ENCODE data around the gene ATXN7L1.

Gene ATXN7L1

DNA sequence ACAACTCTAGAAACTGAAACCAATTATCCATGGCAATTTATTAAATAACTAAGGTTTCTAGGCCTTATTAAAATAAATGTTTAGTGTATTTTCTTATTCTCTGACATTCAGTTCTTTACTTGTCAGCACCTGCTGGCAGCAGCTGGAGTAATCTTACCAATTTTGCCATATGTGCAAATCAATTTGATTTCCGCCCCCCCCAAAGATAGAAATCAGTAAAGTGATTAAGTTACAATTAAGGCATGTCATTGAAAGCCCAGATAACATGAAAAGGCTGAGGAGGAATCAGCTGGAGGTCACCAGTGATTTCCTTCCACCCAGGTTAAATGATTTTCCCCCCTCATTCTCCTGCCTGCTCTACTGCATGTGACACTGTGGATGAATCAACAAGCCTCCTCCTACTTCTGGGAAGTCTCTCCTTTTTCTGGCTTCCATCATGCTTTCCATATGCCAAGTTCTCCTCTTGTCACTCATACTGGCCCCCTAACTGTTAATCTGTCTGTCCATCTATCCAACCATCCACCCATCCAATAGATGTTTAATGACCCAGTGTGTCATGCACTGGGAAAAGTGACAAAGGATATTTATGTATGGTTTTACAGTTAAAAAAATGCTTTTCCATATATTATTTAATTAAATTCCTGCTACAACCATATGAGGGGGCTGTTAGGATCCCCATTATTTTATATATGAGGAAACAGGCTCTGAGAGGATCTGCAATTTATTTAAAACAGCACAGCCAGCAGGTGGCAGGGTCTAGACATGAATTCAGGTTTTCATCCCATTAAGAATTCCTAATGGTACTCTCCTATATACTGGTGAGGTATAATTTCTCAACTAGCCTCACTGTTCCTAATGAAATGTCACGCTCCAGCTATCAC is 116.5 kb downstream of the ATXN7L1 start:
- Histone ChIP-seq H3K9me3 (ENCODE audit: control insufficient read depth in 2 of 2, low read length in 2 of 2) (no peaks in the 10 kb centered on the region), H3K27ac (ENCODE audit: low read length) (no peak overlapping the region), H3K36me3 (ENCODE audit: control insufficient read depth in 2 of 2, insufficient read depth in 2 of 2, low read length in 2 of 2) (peaks cover 0 to 2% of the 10 kb centered on the region in 2 donors)

DNA sequence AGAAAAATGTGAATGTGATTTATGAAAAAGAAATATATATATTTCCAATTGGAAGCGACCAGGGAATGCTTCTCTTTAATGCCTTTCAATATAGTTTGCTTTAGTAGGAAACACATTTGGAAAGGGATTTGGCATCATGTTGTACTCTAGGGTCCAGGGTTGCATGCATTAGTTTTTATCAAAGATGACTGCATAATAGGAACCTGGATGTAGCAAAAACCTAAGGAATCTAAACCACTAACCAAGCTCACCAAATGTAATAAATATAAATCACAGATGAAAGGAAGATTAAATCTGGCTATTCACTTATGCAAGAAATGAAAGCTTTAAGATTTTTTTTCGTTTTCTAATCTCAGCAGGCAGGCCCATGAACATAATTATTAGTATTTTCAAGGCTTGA is 120.0 kb downstream of the ATXN7L1 start:
- Histone ChIP-seq H3K9ac (ENCODE audit: low read length in 2 of 2) (no peak overlapping the region), H3K4me3 (ENCODE audit: low read length in 2 of 2) (no peak overlapping the region), H3K4me1 (ENCODE audit: control insufficient read depth, insufficient read depth, low read length) (peaks cover 10% of the 10 kb centered on the region), H3K27me3 (ENCODE audit: control insufficient read depth in 1 of 2, insufficient read depth in 2 of 2, low read length in 2 of 2) (no peaks in the 10 kb centered on the region), H3K27ac (ENCODE audit: low read length) (no peak overlapping the region), H3K36me3 (ENCODE audit: control insufficient read depth in 2 of 2, insufficient read depth in 2 of 2, low read length in 2 of 2) (peaks cover 0 to 2% of the 10 kb centered on the region in 2 donors), H3K9me3 (ENCODE audit: control insufficient read depth in 2 of 2, low read length in 2 of 2) (no peaks in the 10 kb centered on the region)

More for the DNA sequence above, 116.5 kb downstream of the ATXN7L1 start:
- H3K27me3 ChIP-seq (ENCODE audit: control insufficient read depth in 1 of 2, insufficient read depth in 2 of 2, low read length in 2 of 2): no peaks in the 10 kb centered on the region
- no peak overlapping the region for H3K9ac ChIP-seq (ENCODE audit: low read length in 2 of 2)
- peaks cover 10% of the 10 kb centered on the region for H3K4me1 ChIP-seq (ENCODE audit: control insufficient read depth, insufficient read depth, low read length)
- H3K4me3 ChIP-seq (ENCODE audit: low read length in 2 of 2): no peak overlapping the region

DNA sequence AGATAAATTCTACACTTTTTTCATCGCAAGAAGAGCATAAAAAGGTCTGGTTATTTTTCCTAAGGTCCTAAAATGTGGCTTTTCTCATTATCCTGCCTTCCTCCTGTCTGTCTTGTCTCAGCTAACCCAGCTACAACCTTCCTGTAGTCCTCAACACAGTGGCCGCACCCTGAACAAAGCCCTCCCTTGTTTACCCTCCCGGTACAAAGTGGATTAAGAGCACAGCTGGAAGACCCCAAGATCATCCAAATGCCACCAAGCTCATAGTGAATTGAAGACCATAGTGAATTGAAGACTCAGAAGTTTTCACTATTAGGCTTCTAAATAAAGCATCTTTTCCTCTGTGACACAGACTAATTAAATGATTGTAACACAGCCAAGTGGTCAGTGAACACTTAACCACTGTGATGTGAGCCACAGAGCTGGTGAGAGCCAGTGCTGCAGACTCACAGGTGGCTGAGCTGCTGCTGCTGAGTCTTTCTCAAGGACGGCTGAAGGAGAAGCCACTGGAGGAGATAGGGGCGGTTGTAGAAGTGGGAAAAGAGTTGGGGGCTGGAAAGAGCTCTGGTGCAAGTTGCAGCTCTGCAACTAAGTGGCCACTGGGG is 123.6 kb downstream of the ATXN7L1 start:
- Histone ChIP-seq H3K36me3 (ENCODE audit: control insufficient read depth in 2 of 2, insufficient read depth in 2 of 2, low read length in 2 of 2) (peaks cover 0 to 4% of the 10 kb centered on the region in 2 donors), H3K4me1 (ENCODE audit: control insufficient read depth, insufficient read depth, low read length) (no peaks in the 10 kb centered on the region), H3K27ac (ENCODE audit: low read length) (no peak overlapping the region), H3K9ac (ENCODE audit: low read length in 2 of 2) (no peak overlapping the region), H3K4me3 (ENCODE audit: low read length in 2 of 2) (no peak overlapping the region), H3K9me3 (ENCODE audit: control insufficient read depth in 2 of 2, low read length in 2 of 2) (no peaks in the 10 kb centered on the region), H3K27me3 (ENCODE audit: control insufficient read depth in 1 of 2, insufficient read depth in 2 of 2, low read length in 2 of 2) (no peaks in the 10 kb centered on the region)

DNA sequence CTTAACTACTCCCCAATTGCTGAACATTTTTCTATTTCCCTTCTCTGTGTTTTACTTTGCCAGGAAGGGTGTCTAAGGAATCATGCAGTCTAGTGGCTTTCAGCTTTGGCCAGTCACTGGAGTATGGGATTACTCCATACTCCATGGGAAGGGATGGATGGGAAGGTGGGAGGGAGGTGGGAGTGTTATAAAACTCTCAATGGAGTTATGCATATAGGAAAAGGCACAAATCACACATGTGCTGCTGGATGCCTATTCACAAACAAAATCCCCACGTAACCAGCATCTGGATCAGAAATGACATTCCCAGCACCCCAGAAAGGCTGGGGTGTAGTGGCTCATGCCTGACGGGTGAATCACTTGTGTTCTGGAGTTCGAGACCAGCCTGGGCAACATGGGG is 125.3 kb downstream of the ATXN7L1 start:
- no peak overlapping the region for H3K4me3 ChIP-seq (ENCODE audit: low read length in 2 of 2)

DNA sequence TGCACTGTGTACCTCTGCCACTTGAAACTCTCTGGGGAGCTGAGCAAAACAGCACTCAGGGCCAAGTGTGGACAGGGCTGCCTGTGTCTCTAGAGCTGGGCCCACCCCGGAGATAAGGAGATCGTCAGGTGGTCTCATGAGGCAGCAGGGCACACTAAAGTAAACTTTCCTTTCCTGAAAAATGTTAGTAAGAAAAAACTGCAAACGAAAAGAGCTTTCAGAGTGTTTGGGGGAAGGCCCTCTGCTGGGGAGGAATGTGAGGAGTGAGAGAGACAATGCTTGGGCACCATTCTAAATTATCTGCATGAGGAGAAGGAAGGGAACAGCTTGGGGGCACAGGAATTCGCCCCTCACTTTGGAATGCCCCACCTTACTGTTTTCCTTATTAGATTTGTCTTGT is 127.7 kb downstream of the ATXN7L1 start:
- H3K4me1 ChIP-seq (ENCODE audit: control insufficient read depth, insufficient read depth, low read length): no peaks in the 10 kb centered on the region
- H3K9ac ChIP-seq (ENCODE audit: low read length in 2 of 2): no peak overlapping the region
- no peaks in the 10 kb centered on the region for H3K9me3 ChIP-seq (ENCODE audit: control insufficient read depth in 2 of 2, low read length in 2 of 2)
- no peak overlapping the region for H3K27ac ChIP-seq (ENCODE audit: low read length)
- no peaks in the 10 kb centered on the region for H3K27me3 ChIP-seq (ENCODE audit: control insufficient read depth in 1 of 2, insufficient read depth in 2 of 2, low read length in 2 of 2)
- H3K4me3 ChIP-seq (ENCODE audit: low read length in 2 of 2): no peak overlapping the region
- H3K36me3 ChIP-seq (ENCODE audit: control insufficient read depth in 2 of 2, insufficient read depth in 2 of 2, low read length in 2 of 2): peaks cover 0 to 4% of the 10 kb centered on the region in 2 donors

More for the DNA sequence above, 125.3 kb downstream of the ATXN7L1 start:
- Histone ChIP-seq H3K27ac (ENCODE audit: low read length) (no peak overlapping the region), H3K9ac (ENCODE audit: low read length in 2 of 2) (no peak overlapping the region), H3K27me3 (ENCODE audit: control insufficient read depth in 1 of 2, insufficient read depth in 2 of 2, low read length in 2 of 2) (no peaks in the 10 kb centered on the region), H3K36me3 (ENCODE audit: control insufficient read depth in 2 of 2, insufficient read depth in 2 of 2, low read length in 2 of 2) (peaks cover 0 to 4% of the 10 kb centered on the region in 2 donors), H3K4me1 (ENCODE audit: control insufficient read depth, insufficient read depth, low read length) (no peaks in the 10 kb centered on the region), H3K9me3 (ENCODE audit: control insufficient read depth in 2 of 2, low read length in 2 of 2) (no peaks in the 10 kb centered on the region)

DNA sequence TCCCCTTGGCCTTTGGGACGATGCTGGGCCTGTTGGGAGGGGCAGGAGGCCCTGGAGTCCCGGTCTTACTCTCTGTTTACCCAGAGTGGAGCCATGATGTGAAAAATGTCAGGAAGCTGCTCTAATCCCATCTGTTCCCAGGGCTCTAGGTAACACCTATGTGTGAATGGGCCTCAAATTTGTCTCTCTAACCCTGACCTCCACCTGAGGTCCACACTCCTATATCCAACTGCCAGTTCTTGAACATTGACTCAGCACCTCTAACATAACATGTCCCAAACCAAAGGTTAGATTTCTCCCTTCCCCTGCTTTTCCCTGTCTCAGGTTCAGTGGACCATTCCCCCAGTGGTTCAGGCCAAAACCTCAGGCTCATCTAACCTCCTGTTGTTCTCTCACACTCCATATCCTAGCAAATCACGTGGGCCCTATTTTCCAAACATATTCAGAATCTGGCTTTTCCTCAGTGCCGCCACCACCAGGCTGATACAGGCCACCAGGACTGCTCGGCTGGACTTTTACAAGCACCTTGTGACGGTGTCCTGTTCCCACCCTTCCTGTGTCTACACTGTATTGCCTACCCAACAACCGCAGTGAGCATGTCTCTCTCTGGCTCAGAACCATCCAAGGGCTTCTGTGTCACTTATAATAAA is 130.6 kb downstream of the ATXN7L1 start:
- Histone ChIP-seq H3K27me3 (ENCODE audit: control insufficient read depth in 1 of 2, insufficient read depth in 2 of 2, low read length in 2 of 2) (no peaks in the 10 kb centered on the region), H3K4me3 (ENCODE audit: low read length in 2 of 2) (no peak overlapping the region), H3K36me3 (ENCODE audit: control insufficient read depth in 2 of 2, insufficient read depth in 2 of 2, low read length in 2 of 2) (peaks cover 0 to 4% of the 10 kb centered on the region in 2 donors), H3K9ac (ENCODE audit: low read length in 2 of 2) (no peak overlapping the region), H3K27ac (ENCODE audit: low read length) (no peak overlapping the region), H3K4me1 (ENCODE audit: control insufficient read depth, insufficient read depth, low read length) (peaks cover 16% of the 10 kb centered on the region), H3K9me3 (ENCODE audit: control insufficient read depth in 2 of 2, low read length in 2 of 2) (no peaks in the 10 kb centered on the region)

DNA sequence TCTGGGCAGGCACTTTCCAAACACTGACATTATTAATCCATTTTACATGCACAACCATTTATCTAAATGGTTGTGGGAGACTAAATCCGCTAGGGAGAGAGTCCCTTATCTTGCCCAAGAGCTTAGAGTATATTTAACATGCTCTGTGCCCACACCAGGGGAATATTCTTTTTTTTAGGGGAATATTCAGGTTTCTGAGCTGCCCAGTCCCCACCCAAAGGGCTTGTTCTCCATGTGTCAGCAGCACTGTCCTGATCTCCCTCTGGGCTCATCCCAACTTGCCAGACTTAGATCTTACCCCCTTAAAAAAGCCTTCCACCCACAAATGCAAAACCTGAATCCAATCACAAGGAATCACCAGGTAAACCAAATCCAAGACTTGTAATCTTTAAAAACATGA is 132.1 kb downstream of the ATXN7L1 start:
- Histone ChIP-seq H3K36me3 (ENCODE audit: control insufficient read depth in 2 of 2, insufficient read depth in 2 of 2, low read length in 2 of 2) (peaks cover 0 to 2% of the 10 kb centered on the region in 2 donors), H3K9me3 (ENCODE audit: control insufficient read depth in 2 of 2, low read length in 2 of 2) (no peaks in the 10 kb centered on the region), H3K4me3 (ENCODE audit: low read length in 2 of 2) (no peak overlapping the region)

DNA sequence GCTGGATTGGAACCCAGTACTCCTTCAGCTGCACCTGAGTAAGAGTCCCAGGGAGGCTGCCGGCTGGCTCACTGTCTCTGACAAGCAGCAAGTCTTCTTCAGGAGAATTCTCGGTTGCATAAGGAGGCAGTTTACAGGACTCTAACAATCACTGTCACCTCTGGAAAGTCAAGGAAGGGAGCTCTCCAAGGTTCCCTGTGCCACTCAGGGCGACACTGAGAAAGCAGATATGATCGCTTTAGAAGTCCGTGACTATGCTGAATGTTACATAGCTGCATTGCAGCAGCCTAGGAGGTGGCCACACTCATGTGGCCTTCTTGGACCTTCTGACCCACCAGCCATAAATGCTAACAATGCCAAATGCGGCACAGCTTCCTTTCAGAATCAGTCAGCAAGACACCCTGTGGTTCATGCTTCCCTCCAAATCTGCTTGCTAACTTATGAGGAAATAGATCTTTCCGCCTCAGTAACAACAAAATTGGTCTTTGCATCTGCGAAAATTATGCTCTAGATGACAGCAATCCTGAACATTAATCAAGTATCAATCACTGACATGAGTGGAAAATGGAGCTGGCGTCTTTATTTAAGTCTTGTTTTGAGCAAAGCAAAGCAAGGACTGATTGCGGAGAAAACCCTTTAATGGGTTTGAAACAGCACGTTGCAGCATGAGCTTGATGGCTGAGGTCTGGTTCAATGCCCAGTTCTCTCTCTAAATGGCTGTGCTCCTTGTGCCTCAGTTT is 132.9 kb downstream of the ATXN7L1 start:
- Histone ChIP-seq H3K9me3 (ENCODE audit: control insufficient read depth in 2 of 2, low read length in 2 of 2) (no peaks in the 10 kb centered on the region), H3K27ac (ENCODE audit: low read length) (no peak overlapping the region), H3K27me3 (ENCODE audit: control insufficient read depth in 1 of 2, insufficient read depth in 2 of 2, low read length in 2 of 2) (no peaks in the 10 kb centered on the region), H3K4me3 (ENCODE audit: low read length in 2 of 2) (no peak overlapping the region), H3K4me1 (ENCODE audit: control insufficient read depth, insufficient read depth, low read length) (peaks cover 21% of the 10 kb centered on the region), H3K36me3 (ENCODE audit: control insufficient read depth in 2 of 2, insufficient read depth in 2 of 2, low read length in 2 of 2) (peaks cover 0 to 2% of the 10 kb centered on the region in 2 donors), H3K9ac (ENCODE audit: low read length in 2 of 2) (no peak overlapping the region)

More for the DNA sequence above, 132.1 kb downstream of the ATXN7L1 start:
- Histone ChIP-seq H3K27me3 (ENCODE audit: control insufficient read depth in 1 of 2, insufficient read depth in 2 of 2, low read length in 2 of 2) (no peaks in the 10 kb centered on the region), H3K4me1 (ENCODE audit: control insufficient read depth, insufficient read depth, low read length) (peaks cover 21% of the 10 kb centered on the region), H3K27ac (ENCODE audit: low read length) (no peak overlapping the region), H3K9ac (ENCODE audit: low read length in 2 of 2) (no peak overlapping the region)

DNA sequence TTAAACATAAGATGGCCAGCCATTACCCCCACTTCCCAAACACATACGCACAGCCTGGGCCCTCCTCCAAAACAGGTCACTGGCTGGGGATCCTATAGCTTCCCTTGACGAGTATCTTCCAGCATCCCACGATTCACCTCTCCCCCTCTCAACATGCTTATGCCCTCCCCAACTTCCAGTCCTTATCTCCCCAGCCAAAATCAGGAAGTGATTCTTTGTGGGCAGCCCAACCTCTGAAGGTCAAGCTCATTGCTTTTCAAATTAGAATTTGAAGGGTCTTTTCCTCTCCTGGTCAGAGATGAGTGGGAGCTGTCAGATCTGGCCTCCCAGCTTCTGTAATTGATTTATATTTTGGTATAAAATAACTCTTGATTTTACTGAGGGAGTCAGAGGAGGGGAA is 133.6 kb downstream of the ATXN7L1 start:
- Histone ChIP-seq H3K9me3 (ENCODE audit: control insufficient read depth in 2 of 2, low read length in 2 of 2) (no peaks in the 10 kb centered on the region), H3K4me3 (ENCODE audit: low read length in 2 of 2) (no peak overlapping the region), H3K9ac (ENCODE audit: low read length in 2 of 2) (no peak overlapping the region), H3K4me1 (ENCODE audit: control insufficient read depth, insufficient read depth, low read length) (peaks cover 21% of the 10 kb centered on the region), H3K36me3 (ENCODE audit: control insufficient read depth in 2 of 2, insufficient read depth in 2 of 2, low read length in 2 of 2) (no peaks in the 10 kb centered on the region), H3K27me3 (ENCODE audit: control insufficient read depth in 1 of 2, insufficient read depth in 2 of 2, low read length in 2 of 2) (no peaks in the 10 kb centered on the region), H3K27ac (ENCODE audit: low read length) (no peak overlapping the region)

DNA sequence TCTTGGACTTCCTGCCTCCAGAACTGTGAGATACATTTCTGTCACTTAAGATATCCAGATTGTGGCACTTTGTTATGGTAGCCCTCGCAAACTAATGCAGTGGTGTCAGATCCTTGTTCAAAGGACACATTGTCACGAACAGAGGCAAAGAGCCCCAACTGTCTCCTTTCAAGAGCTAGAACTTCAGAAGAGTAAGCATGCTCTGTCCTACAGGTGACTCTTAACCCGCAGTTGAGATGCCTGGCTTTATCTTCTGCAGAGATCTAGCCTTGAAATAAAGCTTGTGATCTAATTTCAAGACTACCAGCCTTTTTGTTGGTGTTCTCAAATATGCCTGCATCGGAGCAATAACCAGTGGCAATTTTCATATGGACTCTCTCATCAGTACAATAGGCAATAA is 134.4 kb downstream of the ATXN7L1 start:
- no peaks in the 10 kb centered on the region for H3K36me3 ChIP-seq (ENCODE audit: control insufficient read depth in 2 of 2, insufficient read depth in 2 of 2, low read length in 2 of 2)
- no peak overlapping the region for H3K4me3 ChIP-seq (ENCODE audit: low read length in 2 of 2)
- H3K27me3 ChIP-seq (ENCODE audit: control insufficient read depth in 1 of 2, insufficient read depth in 2 of 2, low read length in 2 of 2): no peaks in the 10 kb centered on the region
- H3K9me3 ChIP-seq (ENCODE audit: control insufficient read depth in 2 of 2, low read length in 2 of 2): no peaks in the 10 kb centered on the region
- no peak overlapping the region for H3K9ac ChIP-seq (ENCODE audit: low read length in 2 of 2)
- H3K4me1 ChIP-seq (ENCODE audit: control insufficient read depth, insufficient read depth, low read length): peaks cover 21% of the 10 kb centered on the region
- no peak overlapping the region for H3K27ac ChIP-seq (ENCODE audit: low read length)

Measured in stomach smooth muscle (tissue), 2 donors.